CD14-positive monocyte (primary cell): ENCODE measurements around the gene DHRS7. TPM values are rescaled to one million over a fixed set of nuclear protein-coding genes. Genes with fewer than 3 reads are reported as not detected.

Experiments
- DNase-seq, 3 donors: peaks; one replicate each; pipeline ENCODE4 v3.0.0-alpha.2; 2011 to 2022
- H2AFZ ChIP-seq: 2 replicates; pipeline ENCODE4 v1.6.0; 2012; ENCODE audit warnings: mild to moderate bottlenecking, low read depth, low read length, inconsistent platforms; ENCODE audit not compliant: insufficient read depth, poor library complexity, severe bottlenecking
- H3K27ac ChIP-seq, 2 donors: 1 replicate in 1 of 2; 2 replicates in 1 of 2; pipeline ENCODE4 v1.5.1; 2012 to 2013; ENCODE audit warnings: low read length in 2 of 2, control low read depth in 1 of 2, inconsistent platforms in 1 of 2, low read depth in 1 of 2, mild to moderate bottlenecking in 1 of 2
- H3K27me3 ChIP-seq, 2 donors: one replicate each; pipeline versions ENCODE4 v1.6.0 to v1.6.1; 2011 to 2013; ENCODE audit warnings: low read length in 2 of 2; ENCODE audit not compliant: control insufficient read depth in 2 of 2, insufficient read depth in 2 of 2
- H3K36me3 ChIP-seq, 2 donors: replicated peaks in 1 of 2; 1 replicate in 1 of 2; 2 replicates in 1 of 2; pipeline versions ENCODE4 v1.5.1 to v1.6.1; 2012 to 2013; ENCODE audit warnings: low read length in 2 of 2, control low read depth in 1 of 2, inconsistent platforms in 1 of 2, mild to moderate bottlenecking in 1 of 2; ENCODE audit not compliant: insufficient read depth in 2 of 2, control insufficient read depth in 1 of 2
- H3K4me1 ChIP-seq, 2 donors: 1 replicate in 1 of 2; 2 replicates in 1 of 2; pipeline versions ENCODE4 v1.5.1 to v1.6.1; 2012 to 2013; ENCODE audit warnings: low read length in 2 of 2, control low read depth in 1 of 2, inconsistent platforms in 1 of 2, mild to moderate bottlenecking in 1 of 2, moderate library complexity in 1 of 2; ENCODE audit not compliant: insufficient read depth in 2 of 2, control insufficient read depth in 1 of 2
- H3K4me2 ChIP-seq: replicated peaks from 2 replicates; pipeline ENCODE3; 2012; ENCODE audit warnings: low read length, moderate library complexity, mild to moderate bottlenecking; ENCODE audit not compliant: poor library complexity, severe bottlenecking; ENCODE audit errors: extremely low read depth
- H3K4me3 ChIP-seq, 3 experiments: fragments of 200-600 bp in 1 of 3; sonication (generic) in 1 of 3; replicated peaks in 1 of 3; 1 replicate in 2 of 3; 2 replicates in 1 of 3; pipeline ENCODE4 v1.5.1; 2011 to 2013; ENCODE audit warnings: low read length in 3 of 3, mild to moderate bottlenecking in 3 of 3, control low read depth in 2 of 3, low read depth in 2 of 3, inconsistent platforms in 1 of 3, moderate library complexity in 1 of 3
- H3K79me2 ChIP-seq: 2 replicates; pipeline ENCODE4 v1.6.0; 2012; ENCODE audit warnings: mild to moderate bottlenecking, control low read depth, inconsistent platforms, low read length, moderate library complexity; ENCODE audit not compliant: insufficient read depth
- H3K9ac ChIP-seq: 2 replicates; pipeline ENCODE4 v1.6.0; 2017; ENCODE audit warnings: low read length, mild to moderate bottlenecking; ENCODE audit not compliant: insufficient read depth, poor library complexity, severe bottlenecking
- H3K9me3 ChIP-seq, 2 donors: replicated peaks in 1 of 2; 1 replicate in 1 of 2; 2 replicates in 1 of 2; pipeline versions ENCODE4 v1.5.1 to v1.6.1; 2012 to 2013; ENCODE audit warnings: low read length in 2 of 2, control low read depth in 1 of 2; ENCODE audit not compliant: control insufficient read depth in 1 of 2, insufficient read depth in 1 of 2
- H4K20me1 ChIP-seq: 2 replicates; pipeline ENCODE4 v1.6.0; 2012; ENCODE audit warnings: mild to moderate bottlenecking, low read length, control low read depth, moderate library complexity; ENCODE audit not compliant: insufficient read depth
- H3K27ac Mint-ChIP-seq, 7 donors: one replicate each; pipeline ENCODE4 v1.8.0; 2020; ENCODE audit warnings: mild to moderate bottlenecking in 7 of 7, mixed read lengths in 7 of 7, moderate library complexity in 6 of 7, inconsistent platforms in 2 of 7
- H3K27me3 Mint-ChIP-seq, 3 donors: one replicate each; pipeline ENCODE4 v1.8.0; 2021 to 2022; ENCODE audit warnings: low read depth in 3 of 3, mild to moderate bottlenecking in 3 of 3, mixed read lengths in 3 of 3, moderate library complexity in 3 of 3, inconsistent platforms in 1 of 3
- H3K36me3 Mint-ChIP-seq, 2 donors: one replicate each; pipeline ENCODE4 v1.8.0; 2020; ENCODE audit warnings: mixed read lengths in 2 of 2, inconsistent platforms in 1 of 2, mild to moderate bottlenecking in 1 of 2
- H3K4me1 Mint-ChIP-seq: one replicate; pipeline ENCODE4 v1.8.0; 2020; ENCODE audit warnings: mild to moderate bottlenecking, mixed read lengths
- H3K4me3 Mint-ChIP-seq, 2 donors: one replicate each; pipeline ENCODE4 v1.8.0; 2020; ENCODE audit warnings: mild to moderate bottlenecking in 2 of 2, mixed read lengths in 2 of 2, moderate library complexity in 1 of 2
- H3K9me3 Mint-ChIP-seq, 7 donors: one replicate each; pipeline ENCODE4 v1.8.0; 2020 to 2022; ENCODE audit warnings: mixed read lengths in 7 of 7, mild to moderate bottlenecking in 6 of 7, moderate library complexity in 6 of 7, inconsistent platforms in 2 of 7
- CTCF ChIP-seq: fragments of 200-600 bp; IDR thresholded peaks from one replicate; pipeline ENCODE4 v1.8.0; 2022; ENCODE audit warnings: antibody characterized with exemption, mild to moderate bottlenecking
- WGBS: methylation state at CpG from one replicate; pipeline ENCODE4 v1.1.5; 2013; ENCODE audit warnings: missing lambda C conversion rate; ENCODE audit not compliant: insufficient coverage; 5-methylcytosine and 5-hydroxymethylcytosine counted together
- intact Hi-C, 2 donors: fragments of 100-400 bp; cut with micrococcal nuclease; formaldehyde crosslinking; loops; one replicate each; pipeline versions ENCODE4 v1.15.0 to v1.15.1; 2023
- polyA plus RNA-seq, 3 donors: library from polyadenylated mRNA; depleted of rRNA in 1 of 3; unstranded in 2 of 3; stranded (reverse) in 1 of 3; fragments of 300-500 nt in 2 of 3; fragments of >200 nt in 1 of 3; fragmentation: Illumina TruSeq in 2 of 3; gene quantifications; 1 replicate in 2 of 3; 2 replicates in 1 of 3; pipeline ENCODE4 v1.2.3, GENCODE V29; 2012 to 2021

Gene DHRS7
- polyA plus RNA-seq, 3 donors, result 55.4 to 223 (median 218) TPM

- Histone ChIP-seq H3K9me3 (peaks cover 0 to 4% of the 10 kb centered on the region in 2 donors), H3K36me3 (no peaks in the 10 kb centered on the region), H4K20me1 (no peaks in the 10 kb centered on the region), H3K4me3 (no peak overlapping the region), H3K4me1 (peaks cover 8 to 18% of the 10 kb centered on the region in 2 donors), H3K4me2 (no peak overlapping the region), H3K27ac (no peak overlapping the region), H3K9ac (no peak overlapping the region), H3K27me3 (no peaks in the 10 kb centered on the region), H2AFZ (no peak overlapping the region), H3K79me2 (no peaks in the 10 kb centered on the region)
- Mint-ChIP-seq H3K4me1 (peaks cover 16% of the 10 kb centered on the region), H3K27ac (no peak overlapping the region), H3K36me3 (no peaks in the 10 kb centered on the region), H3K9me3 (peaks cover 5 to 16% (median 6%) of the 10 kb centered on the region in 7 donors), H3K4me3 (no peak overlapping the region), H3K27me3 (peaks cover 0 to 1% (median 0%) of the 10 kb centered on the region in 3 donors)
- no peak for TF ChIP-seq CTCF
- DNase-seq, result peak in 2 of 3 donors; percentile 9 to 15
- intact Hi-C loops, result no loop called here
- no CpG with 5 or more reads among the region's 2 CpGs for WGBS
Measured at GRCh38 chr14:60196291-60196690, 31.1 kb upstream of the DHRS7 start.

DNA sequence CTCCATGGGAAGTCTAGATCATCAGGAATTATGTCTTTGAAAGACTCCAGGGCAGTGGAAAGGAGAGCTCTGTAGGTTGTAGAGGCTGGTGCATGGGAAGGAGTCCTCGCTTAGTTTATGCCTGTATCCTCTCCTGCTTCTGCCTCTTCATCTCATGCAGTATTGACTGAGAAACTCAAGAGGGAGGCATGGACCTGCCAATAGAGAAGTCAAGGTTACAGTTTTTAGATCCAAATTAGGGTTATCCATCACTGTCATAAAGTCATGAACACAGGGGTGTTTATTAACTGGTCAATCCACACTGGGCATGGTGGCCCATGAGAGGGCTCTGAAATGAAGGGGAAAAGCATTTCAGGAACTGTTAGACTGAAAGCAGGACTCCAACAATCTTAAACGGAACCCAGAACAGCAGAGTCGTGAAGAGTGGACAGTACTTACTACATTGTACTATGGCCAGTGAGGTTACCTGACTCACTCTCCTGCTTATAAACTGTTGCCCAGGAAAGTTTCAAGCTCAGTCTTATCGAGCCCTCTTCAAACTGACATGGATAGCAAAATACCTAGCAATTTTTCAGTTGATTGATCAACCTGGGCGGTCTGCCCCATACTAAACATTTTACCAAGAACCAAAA, 30.1 kb upstream of the DHRS7 start:
- Mint-ChIP-seq H3K27ac (no peak overlapping the region), H3K9me3 (peaks cover 5 to 16% (median 6%) of the 10 kb centered on the region in 7 donors), H3K36me3 (no peaks in the 10 kb centered on the region), H3K4me1 (peaks cover 16% of the 10 kb centered on the region), H3K27me3 (peaks cover 0 to 1% (median 0%) of the 10 kb centered on the region in 3 donors), H3K4me3 (no peak overlapping the region)
- H3K4me2 ChIP-seq, result no peak overlapping the region
- H3K36me3 ChIP-seq, result no peaks in the 10 kb centered on the region
- DNase-seq, result no peak
- H3K9me3 ChIP-seq, result peaks cover 0 to 4% of the 10 kb centered on the region in 2 donors
- no peaks in the 10 kb centered on the region for H3K27me3 ChIP-seq
- intact Hi-C loops, result no loop called here
- no peak overlapping the region for H3K4me3 ChIP-seq
- WGBS, result 100% methylated on average over 2 of the region's 5 CpGs
- H3K9ac ChIP-seq, result no peak overlapping the region
- no peak overlapping the region for H3K27ac ChIP-seq
- H4K20me1 ChIP-seq, result no peaks in the 10 kb centered on the region
- no peaks in the 10 kb centered on the region for H3K79me2 ChIP-seq
- H3K4me1 ChIP-seq, result peaks cover 8 to 18% of the 10 kb centered on the region in 2 donors
- TF ChIP-seq CTCF, result peak; percentile 13
- H2AFZ ChIP-seq, result no peak overlapping the region
